GM12873 (cell line): ENCODE data around the gene HCRTR1.

Source experiments
- CTCF ChIP-seq: IDR thresholded peaks from 2 replicates; pipeline ENCODE4 v1.5.1; 2012; ENCODE audit warnings: low read depth, mild to moderate bottlenecking, moderate library complexity, low read length, control low read depth; ENCODE audit not compliant: insufficient read depth; ENCODE audit errors: missing control alignments

The HCRTR1 gene

DNA sequence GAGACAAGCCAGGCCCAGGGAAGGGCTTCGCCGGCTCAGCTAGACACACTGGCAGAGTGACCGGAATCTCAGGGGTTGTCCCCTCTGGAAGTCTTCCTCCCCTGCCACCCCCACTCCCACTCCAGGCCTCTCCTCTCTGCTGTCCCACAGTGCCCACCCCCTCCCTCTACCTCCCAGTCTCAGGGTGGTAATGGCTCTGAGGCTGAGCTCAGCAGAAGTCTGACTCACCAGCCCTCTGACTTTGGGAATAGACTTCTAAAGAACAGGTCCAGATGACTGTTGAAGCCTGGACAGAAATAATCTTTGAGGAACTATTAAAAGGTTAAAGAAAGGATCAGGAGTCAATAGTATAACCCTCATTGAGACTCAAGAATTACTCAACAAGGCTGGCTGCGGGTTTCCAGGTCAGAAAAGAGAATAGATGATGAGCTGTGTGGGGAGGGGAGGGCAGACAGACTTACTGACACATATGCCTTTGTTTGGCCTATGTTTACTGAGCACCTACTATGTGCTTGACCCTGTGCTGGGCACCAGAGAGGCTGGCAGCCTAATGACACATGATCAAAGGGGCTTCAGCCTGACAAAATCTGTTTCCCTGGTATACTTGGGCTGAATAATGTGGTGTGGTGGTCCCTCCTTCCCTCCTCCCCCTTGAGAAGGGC is 8.2 kb downstream of the HCRTR1 start:
- TF ChIP-seq CTCF, result no peak

- TF ChIP-seq CTCF, result no peak
These were observed 9.0 kb downstream of the HCRTR1 start for GRCh38 chr1:31626223-31627207.

DNA sequence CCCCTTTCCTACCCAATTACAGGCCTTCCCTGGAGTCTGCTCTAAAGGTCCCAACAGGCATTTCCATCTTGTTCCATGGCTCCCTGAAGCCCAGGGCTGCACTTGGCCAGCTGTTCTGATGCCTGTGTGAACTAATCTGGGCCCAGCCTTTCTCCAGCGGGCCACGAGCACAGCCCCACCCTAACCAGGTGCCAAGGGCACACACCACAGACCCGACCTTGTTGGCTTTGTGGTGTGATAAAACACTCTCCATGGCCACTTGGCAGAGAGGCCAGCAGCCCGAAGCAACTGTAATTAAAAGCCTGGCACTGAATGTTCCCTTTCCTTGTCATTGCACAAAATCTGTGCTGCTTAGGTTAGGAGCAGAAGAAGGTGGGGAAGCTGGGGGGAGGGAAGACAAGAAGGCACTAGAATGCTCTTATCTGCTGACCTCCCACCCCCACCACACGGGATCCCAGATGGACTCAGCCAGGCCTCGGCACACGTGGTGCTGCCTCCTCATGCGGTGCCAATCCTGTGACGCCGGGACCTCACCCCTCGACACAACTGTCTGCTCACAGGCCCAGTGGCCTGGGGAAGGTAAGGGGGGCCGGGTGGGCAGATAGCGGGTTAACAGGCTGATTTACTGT is 9.9 kb downstream of the HCRTR1 start:
- no peak for TF ChIP-seq CTCF

- no peak for TF ChIP-seq CTCF
These were observed 10.6 kb downstream of the HCRTR1 start for GRCh38 chr1:31627930-31628559.

GRCh38 chr1:31628931-31629556 is 11.6 kb downstream of the HCRTR1 start:
- TF ChIP-seq CTCF, result no peak

DNA sequence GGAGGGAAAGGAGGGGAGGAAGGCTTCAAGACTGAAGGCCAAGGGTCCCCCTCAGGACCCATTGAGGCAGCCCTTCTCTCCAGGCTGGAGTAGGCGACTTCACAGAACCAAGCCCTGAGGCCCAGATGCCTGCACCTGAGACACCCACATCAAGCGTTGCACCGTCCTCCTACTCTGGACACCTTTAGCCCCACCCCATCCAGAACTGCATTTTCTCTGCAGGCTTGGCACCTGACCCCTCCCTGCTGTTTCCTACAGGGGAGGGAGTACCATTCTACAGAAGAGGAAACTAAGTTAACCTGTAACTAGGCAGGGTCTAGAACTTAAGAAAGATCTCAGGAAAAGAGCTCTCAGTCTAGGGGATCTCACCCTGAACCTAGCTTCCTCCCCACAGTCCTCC is 15.2 kb downstream of the HCRTR1 start:
- no peak for TF ChIP-seq CTCF
